B cell (primary cell): ENCODE measurements around the gene FTSJ3. TPM values are rescaled to one million over a fixed set of nuclear protein-coding genes. Genes with fewer than 3 reads are reported as not detected.

ENCODE experiments used
- ATAC-seq: fragments of 200-7000 bp; cut with Tn5 transposase; one replicate; pipeline ENCODE4 v1.10.0; 2021; ENCODE audit warnings: low read depth, mild to moderate bottlenecking, moderate number of reproducible peaks, moderate library complexity
- CTCF ChIA-PET: fragments of 350-600 bp; sonication (Branson Sonifier 250); formaldehyde crosslinking; loops from one replicate; lab custom pipeline; 2021; ENCODE audit warnings: antibody characterized with exemption, inconsistent platforms; lab: Charles Lee
- POLR2A ChIA-PET: fragments of 350-600 bp; sonication (Branson Sonifier 250); formaldehyde crosslinking; loops from one replicate; lab custom pipeline; 2021; ENCODE audit warnings: antibody characterized with exemption; lab: Charles Lee
- DNase-seq: peaks from one replicate; pipeline ENCODE4 v3.0.0; 2013
- H2AFZ ChIP-seq: 2 replicates; pipeline ENCODE4 v1.6.1; 2012; ENCODE audit warnings: mild to moderate bottlenecking, low read depth, low read length; ENCODE audit not compliant: insufficient read depth, poor library complexity, severe bottlenecking
- H3K27ac ChIP-seq, 2 donors: 1 replicate in 1 of 2; 2 replicates in 1 of 2; pipeline ENCODE4 v1.5.1; 2012 to 2013; ENCODE audit warnings: low read length in 2 of 2, mild to moderate bottlenecking in 2 of 2, moderate library complexity in 1 of 2
- H3K27me3 ChIP-seq, 4 experiments: fragments of 200-600 bp in 1 of 4; sonication (generic) in 1 of 4; replicated peaks in 1 of 4; 1 replicate in 2 of 4; 2 replicates in 2 of 4; pipeline versions ENCODE4 v1.6.1 to v1.7.0; 2013 to 2016; ENCODE audit warnings: low read length in 3 of 4, mild to moderate bottlenecking in 2 of 4, mixed read lengths in 1 of 4, moderate library complexity in 1 of 4; ENCODE audit not compliant: insufficient read depth in 4 of 4, control insufficient read depth in 3 of 4; ENCODE audit errors: control extremely low read depth in 1 of 4
- H3K36me3 ChIP-seq, 2 experiments: replicated peaks in 1 of 2; 1 replicate in 1 of 2; 2 replicates in 1 of 2; pipeline versions ENCODE4 v1.6.1 to v1.7.1; 2013; ENCODE audit warnings: low read length in 1 of 2; ENCODE audit not compliant: insufficient read depth in 2 of 2, control insufficient read depth in 1 of 2; ENCODE audit errors: control extremely low read depth in 1 of 2, extremely low read depth in 1 of 2
- H3K4me1 ChIP-seq, 2 donors: fragments of 200-600 bp in 1 of 2; sonication (generic) in 1 of 2; 1 replicate in 1 of 2; 2 replicates in 1 of 2; pipeline versions ENCODE4 v1.5.1 to v1.6.1; 2013 to 2017; ENCODE audit warnings: low read length in 2 of 2; ENCODE audit not compliant: control insufficient read depth in 2 of 2, insufficient read depth in 2 of 2
- H3K4me2 ChIP-seq: replicated peaks from 2 replicates; pipeline ENCODE3; 2012; ENCODE audit warnings: mild to moderate bottlenecking, low read depth, low read length; ENCODE audit not compliant: poor library complexity, severe bottlenecking
- H3K4me3 ChIP-seq, 5 experiments: fragments of 200-600 bp in 1 of 5; sonication (generic) in 1 of 5; 1 replicate in 3 of 5; 2 replicates in 2 of 5; pipeline versions ENCODE4 v1.5.1 to v1.7.0; 2011 to 2016; ENCODE audit warnings: low read length in 4 of 5, mild to moderate bottlenecking in 4 of 5, low read depth in 2 of 5, control low read depth in 1 of 5, moderate library complexity in 1 of 5; ENCODE audit not compliant: insufficient read depth in 1 of 5; ENCODE audit errors: control extremely low read depth in 1 of 5, extremely low read depth in 1 of 5
- H3K79me2 ChIP-seq: fragments of 200-600 bp; sonication (generic); one replicate; pipeline ENCODE4 v1.6.0; 2016; ENCODE audit warnings: low read length; ENCODE audit not compliant: control insufficient read depth, insufficient read depth
- H3K9ac ChIP-seq: fragments of 200-600 bp; sonication (generic); 2 replicates; pipeline ENCODE4 v1.6.1; 2017; ENCODE audit warnings: mild to moderate bottlenecking, low read length, moderate library complexity
- H3K9me3 ChIP-seq, 3 donors: one replicate each; pipeline versions ENCODE4 v1.6.1 to v1.7.1; 2013; ENCODE audit warnings: low read length in 2 of 3; ENCODE audit not compliant: control insufficient read depth in 2 of 3, insufficient read depth in 1 of 3; ENCODE audit errors: control extremely low read depth in 1 of 3
- H4K20me1 ChIP-seq: 2 replicates; pipeline ENCODE4 v1.6.0; 2012; ENCODE audit warnings: mild to moderate bottlenecking, low read length; ENCODE audit not compliant: insufficient read depth, control insufficient read depth, poor library complexity, severe bottlenecking
- H3K27ac Mint-ChIP-seq: one replicate; pipeline ENCODE4 v1.8.0; 2021; ENCODE audit warnings: mixed read lengths
- H3K27me3 Mint-ChIP-seq: one replicate; pipeline ENCODE4 v1.8.0; 2021; ENCODE audit warnings: mixed read lengths
- H3K4me1 Mint-ChIP-seq: one replicate; pipeline ENCODE4 v1.8.0; 2021; ENCODE audit warnings: mixed read lengths
- H3K4me3 Mint-ChIP-seq: one replicate; pipeline ENCODE4 v1.8.0; 2021; ENCODE audit warnings: mixed read lengths
- H3K9me3 Mint-ChIP-seq: one replicate; pipeline ENCODE4 v1.8.0; 2022; ENCODE audit warnings: mixed read lengths; ENCODE audit not compliant: insufficient read depth
- CTCF ChIP-seq: fragments of 200-600 bp; IDR thresholded peaks from one replicate; pipeline ENCODE4 v1.8.0; 2022; ENCODE audit warnings: antibody characterized with exemption, mild to moderate bottlenecking
- EZH2 ChIP-seq: IDR thresholded peaks from 2 replicates; pipeline ENCODE4 v1.6.1; 2012; ENCODE audit warnings: borderline replicate concordance, low read depth, mild to moderate bottlenecking, moderate library complexity, low read length; ENCODE audit not compliant: insufficient read depth, poor library complexity, severe bottlenecking
- WGBS: methylation state at CpG from one replicate; pipeline ENCODE4 v1.1.5; 2013; ENCODE audit warnings: missing lambda C conversion rate; ENCODE audit not compliant: insufficient coverage; 5-methylcytosine and 5-hydroxymethylcytosine counted together
- intact Hi-C: fragments of 100-400 bp; cut with micrococcal nuclease; formaldehyde crosslinking; loops from one replicate; pipeline ENCODE4 v1.10.0; 2022
- polyA plus RNA-seq: library from polyadenylated mRNA; depleted of rRNA; stranded (reverse); fragments of >200 nt; gene quantifications from 2 replicates; pipeline ENCODE4 v1.2.3, GENCODE V29; 2012
- total RNA-seq, 2 donors: library from RNA; stranded (reverse); fragments of 120-200 nt in 1 of 2; gene quantifications; 1 replicate in 1 of 2; 2 replicates in 1 of 2; pipeline versions ENCODE4 v1.2.3 to v1.2.4, GENCODE V29; 2013 to 2022

The FTSJ3 gene
- total and polyA plus RNA-seq, 2 donors (not counting 1 experiment from before 2014, with no cell fraction given), result 26.5 to 75.9 TPM

GRCh38 chr17:63836811-63837210 lies 9.3 kb upstream of the FTSJ3 start:
- Histone ChIP-seq H4K20me1 (peaks cover 66% of the 10 kb centered on the region), H3K4me1 (peaks cover 39 to 48% of the 10 kb centered on the region in 2 donors), H3K9me3 (no peaks in the 10 kb centered on the region), H3K36me3 (peaks cover 2 to 59% of the 10 kb centered on the region in 2 experiments), H3K4me2 (no peak overlapping the region), H3K27me3 (no peaks in the 10 kb centered on the region), H3K9ac (no peak overlapping the region), H3K4me3 (no peak overlapping the region), H3K27ac (no peak overlapping the region), H3K79me2 (peaks cover 61% of the 10 kb centered on the region), H2AFZ (no peak overlapping the region)
- CTCF ChIA-PET, result no interaction called here
- peaks cover 45% of the 10 kb centered on the region for H3K4me1 Mint-ChIP-seq
- DNase-seq, result no peak
- 97% methylated on average over 7 of the region's 7 CpGs for WGBS
- POLR2A ChIA-PET, result no interaction called here
- no peaks in the 10 kb centered on the region for H3K27me3 Mint-ChIP-seq
- ATAC-seq, result no peak
- H3K4me3 Mint-ChIP-seq, result no peak overlapping the region
- TF ChIP-seq CTCF (no peak), EZH2 (no peak)
- H3K9me3 Mint-ChIP-seq, result no peaks in the 10 kb centered on the region
- intact Hi-C loops, result loop anchor here (5.0 kb wide), 1 partner anchor 410 kb away; no protein-coding TSS in a partner anchor
- H3K27ac Mint-ChIP-seq, result no peak overlapping the region

- Histone ChIP-seq H3K27me3 (no peaks in the 10 kb centered on the region), H3K79me2 (peaks cover 47% of the 10 kb centered on the region), H3K9ac (no peak overlapping the region), H3K4me3 (no peak overlapping the region), H3K36me3 (peaks cover 2 to 75% of the 10 kb centered on the region in 2 experiments), H3K4me1 (peaks cover 28 to 40% of the 10 kb centered on the region in 2 donors), H3K9me3 (no peaks in the 10 kb centered on the region), H3K4me2 (no peak overlapping the region), H4K20me1 (peaks cover 51% of the 10 kb centered on the region), H3K27ac (peak overlapping the region; percentile 13 to 41), H2AFZ (no peak overlapping the region)
- Mint-ChIP-seq H3K9me3 (no peaks in the 10 kb centered on the region), H3K4me1 (peaks cover 40% of the 10 kb centered on the region), H3K4me3 (no peak overlapping the region), H3K27me3 (no peaks in the 10 kb centered on the region), H3K27ac (peak overlapping the region; percentile 13)
- intact Hi-C loops, result loop anchor here (2.0 to 5.0 kb wide), 2 partner anchors 138 to 408 kb away; no protein-coding TSS in a partner anchor
- TF ChIP-seq EZH2, result no peak
- peak; percentile 37 for TF ChIP-seq CTCF
- ATAC-seq (no peak), DNase-seq (no peak)
- WGBS, result 93% methylated on average over 8 of the region's 9 CpGs
- CTCF ChIA-PET, result interaction anchor here (0.7 to 2.9 kb wide), 15 partner anchors 8 to 415 kb away, joined by 3 to 15 read pairs (median 4); partner anchors contain the start of gene ERN1
- POLR2A ChIA-PET, result no interaction called here
Observed at GRCh38 chr17:63835167-63835720, 7.8 kb upstream of the FTSJ3 start.
